Neuron (in vitro differentiated cells): ENCODE data around the gene EXOC3.

Experiments
- H2AFZ ChIP-seq: one replicate; pipeline ENCODE4 v1.6.1; 2013; ENCODE audit warnings: low read depth, mild to moderate bottlenecking, inconsistent platforms, low read length, moderate library complexity
- H3K27me3 ChIP-seq: one replicate; pipeline ENCODE4 v1.6.1; 2013; ENCODE audit warnings: low read length; ENCODE audit not compliant: insufficient read depth
- H3K36me3 ChIP-seq: one replicate; pipeline ENCODE4 v1.6.1; 2013; ENCODE audit warnings: low read length; ENCODE audit not compliant: insufficient read depth
- H3K4me1 ChIP-seq: one replicate; pipeline ENCODE4 v1.6.1; 2013; ENCODE audit warnings: low read length; ENCODE audit not compliant: insufficient read depth
- H3K4me3 ChIP-seq: 2 replicates; pipeline ENCODE4 v1.5.1; 2013; ENCODE audit warnings: mild to moderate bottlenecking, low read length, moderate library complexity
- H3K9me3 ChIP-seq: one replicate; pipeline ENCODE4 v1.6.1; 2013; ENCODE audit warnings: low read length

Gene EXOC3

GRCh38 chr5:515273-515836 lies 72.4 kb downstream of the EXOC3 start:
- Histone ChIP-seq H3K36me3 (no peaks in the 10 kb centered on the region), H3K4me3 (no peak overlapping the region), H2AFZ (no peak overlapping the region), H3K4me1 (no peaks in the 10 kb centered on the region), H3K27me3 (peaks cover 55% of the 10 kb centered on the region), H3K9me3 (no peaks in the 10 kb centered on the region)

- H3K9me3 ChIP-seq = no peaks in the 10 kb centered on the region
- H3K27me3 ChIP-seq = peaks cover 58% of the 10 kb centered on the region
- H3K4me1 ChIP-seq = no peaks in the 10 kb centered on the region
- no peak overlapping the region for H3K4me3 ChIP-seq
- H3K36me3 ChIP-seq = no peaks in the 10 kb centered on the region
- H2AFZ ChIP-seq = no peak overlapping the region
These were observed 73.5 kb downstream of the EXOC3 start for GRCh38 chr5:516338-516925.
